Large intestine (tissue), 3 donors: Measurements from ENCODE around the gene BABAM2. TPM values are rescaled to one million over a fixed set of nuclear protein-coding genes. Genes with fewer than 3 reads are reported as not detected.

Source experiments
- DNase-seq, 2 donors: peaks; one replicate each; pipeline versions ENCODE4 v3.0.0 to v3.0.0-alpha.2; 2013
- H3K27ac ChIP-seq: one replicate; pipeline ENCODE4 v1.5.1; 2013; ENCODE audit warnings: low read length
- H3K27me3 ChIP-seq: 2 replicates; pipeline ENCODE4 v1.6.1; 2013; ENCODE audit warnings: low read length; ENCODE audit not compliant: control insufficient read depth, insufficient read depth
- H3K36me3 ChIP-seq: 2 replicates; pipeline ENCODE4 v1.6.1; 2013; ENCODE audit warnings: low read length; ENCODE audit not compliant: control insufficient read depth, insufficient read depth
- H3K4me1 ChIP-seq: one replicate; pipeline ENCODE4 v1.6.1; 2013; ENCODE audit warnings: low read length; ENCODE audit not compliant: control insufficient read depth, insufficient read depth
- H3K4me3 ChIP-seq: one replicate; pipeline ENCODE4 v1.5.1; 2013; ENCODE audit warnings: low read length
- H3K9me3 ChIP-seq: one replicate; pipeline ENCODE4 v1.6.1; 2013; ENCODE audit warnings: mild to moderate bottlenecking, low read depth, low read length, moderate library complexity; ENCODE audit not compliant: control insufficient read depth
- WGBS: methylation state at CpG from one replicate; pipeline ENCODE4 v1.1.5; 2013; ENCODE audit warnings: low lambda C conversion rate; ENCODE audit not compliant: insufficient coverage; 5-methylcytosine and 5-hydroxymethylcytosine counted together
- polyA plus RNA-seq: library from polyadenylated mRNA; unstranded; fragments of 120-200 nt; gene quantifications from one replicate; pipeline ENCODE4 v1.2.1, GENCODE V29; 2013

BABAM2 gene
- polyA plus RNA-seq, 1 donor, result 32.0 TPM

GRCh38 chr2:28083476-28083875 is 192.9 kb downstream of the BABAM2 start:
- H3K36me3 ChIP-seq, result no peaks in the 10 kb centered on the region
- H3K4me1 ChIP-seq, result peaks cover 13% of the 10 kb centered on the region
- no CpG with 5 or more reads among the region's 3 CpGs for WGBS
- no peak overlapping the region for H3K27ac ChIP-seq
- no peaks in the 10 kb centered on the region for H3K9me3 ChIP-seq
- no peak overlapping the region for H3K4me3 ChIP-seq
- DNase-seq, result no peak
- no peaks in the 10 kb centered on the region for H3K27me3 ChIP-seq

- no peak overlapping the region for H3K27ac ChIP-seq
- WGBS, result 29% methylated on average over 1 of the region's 4 CpGs
- DNase-seq, result no peak
- peaks cover 13% of the 10 kb centered on the region for H3K4me1 ChIP-seq
- no peaks in the 10 kb centered on the region for H3K36me3 ChIP-seq
- no peak overlapping the region for H3K4me3 ChIP-seq
- no peaks in the 10 kb centered on the region for H3K9me3 ChIP-seq
- no peaks in the 10 kb centered on the region for H3K27me3 ChIP-seq
Observed at GRCh38 chr2:28084564-28084963, 194.0 kb downstream of the BABAM2 start.

GRCh38 chr2:28085201-28085600 is 194.7 kb downstream of the BABAM2 start:
- H3K27me3 ChIP-seq, result no peaks in the 10 kb centered on the region
- DNase-seq, result no peak
- no peaks in the 10 kb centered on the region for H3K36me3 ChIP-seq
- no peak overlapping the region for H3K4me3 ChIP-seq
- no peaks in the 10 kb centered on the region for H3K9me3 ChIP-seq
- no CpG with 5 or more reads among the region's 2 CpGs for WGBS
- no peak overlapping the region for H3K27ac ChIP-seq
- peaks cover 13% of the 10 kb centered on the region for H3K4me1 ChIP-seq

- no peak overlapping the region for H3K27ac ChIP-seq
- H3K27me3 ChIP-seq, result no peaks in the 10 kb centered on the region
- 100% methylated on average over 1 of the region's 3 CpGs for WGBS
- H3K4me3 ChIP-seq, result no peak overlapping the region
- no peak for DNase-seq
- H3K4me1 ChIP-seq, result peaks cover 1% of the 10 kb centered on the region
- no peaks in the 10 kb centered on the region for H3K9me3 ChIP-seq
- no peaks in the 10 kb centered on the region for H3K36me3 ChIP-seq
Observed at GRCh38 chr2:28086611-28087010, 196.1 kb downstream of the BABAM2 start.

GRCh38 chr2:28088970-28089369 is 198.4 kb downstream of the BABAM2 start:
- Histone ChIP-seq H3K9me3 (peaks cover 2% of the 10 kb centered on the region), H3K27me3 (no peaks in the 10 kb centered on the region), H3K36me3 (no peaks in the 10 kb centered on the region), H3K27ac (no peak overlapping the region), H3K4me3 (no peak overlapping the region), H3K4me1 (no peaks in the 10 kb centered on the region)
- no peak for DNase-seq
- WGBS, result 89% methylated on average over 2 of the region's 4 CpGs

- DNase-seq, result peak; percentile 1 to 24
- peaks cover 2% of the 10 kb centered on the region for H3K9me3 ChIP-seq
- H3K4me1 ChIP-seq, result no peaks in the 10 kb centered on the region
- H3K4me3 ChIP-seq, result no peak overlapping the region
- H3K36me3 ChIP-seq, result no peaks in the 10 kb centered on the region
- H3K27ac ChIP-seq, result no peak overlapping the region
- 71% methylated on average over 1 of the region's 1 CpG for WGBS
- no peaks in the 10 kb centered on the region for H3K27me3 ChIP-seq
Observed at GRCh38 chr2:28089486-28089885, 199.0 kb downstream of the BABAM2 start.

- H3K27me3 ChIP-seq, result no peaks in the 10 kb centered on the region
- WGBS, result 100% methylated on average over 4 of the region's 4 CpGs
- H3K27ac ChIP-seq, result no peak overlapping the region
- H3K4me1 ChIP-seq, result no peaks in the 10 kb centered on the region
- no peak overlapping the region for H3K4me3 ChIP-seq
- H3K36me3 ChIP-seq, result no peaks in the 10 kb centered on the region
- DNase-seq, result no peak
- H3K9me3 ChIP-seq, result peaks cover 2% of the 10 kb centered on the region
Observed at GRCh38 chr2:28093308-28093707, 202.8 kb downstream of the BABAM2 start.

GRCh38 chr2:28093768-28094167 is 203.2 kb downstream of the BABAM2 start:
- WGBS, result 100% methylated on average over 2 of the region's 2 CpGs
- no peak for DNase-seq
- Histone ChIP-seq H3K27me3 (no peaks in the 10 kb centered on the region), H3K4me3 (no peak overlapping the region), H3K9me3 (peaks cover 2% of the 10 kb centered on the region), H3K36me3 (no peaks in the 10 kb centered on the region), H3K4me1 (no peaks in the 10 kb centered on the region), H3K27ac (no peak overlapping the region)

- H3K4me1 ChIP-seq, result no peaks in the 10 kb centered on the region
- 78% methylated on average over 1 of the region's 3 CpGs for WGBS
- no peaks in the 10 kb centered on the region for H3K36me3 ChIP-seq
- H3K27me3 ChIP-seq, result no peaks in the 10 kb centered on the region
- H3K9me3 ChIP-seq, result peaks cover 2% of the 10 kb centered on the region
- no peak overlapping the region for H3K4me3 ChIP-seq
- DNase-seq, result no peak
- H3K27ac ChIP-seq, result no peak overlapping the region
Observed at GRCh38 chr2:28094739-28095138, 204.2 kb downstream of the BABAM2 start.

- no CpG with 5 or more reads among the region's 2 CpGs for WGBS
- H3K4me1 ChIP-seq, result no peaks in the 10 kb centered on the region
- no peaks in the 10 kb centered on the region for H3K36me3 ChIP-seq
- no peak for DNase-seq
- no peak overlapping the region for H3K4me3 ChIP-seq
- H3K9me3 ChIP-seq, result peaks cover 2% of the 10 kb centered on the region
- H3K27me3 ChIP-seq, result no peaks in the 10 kb centered on the region
- no peak overlapping the region for H3K27ac ChIP-seq
Observed at GRCh38 chr2:28095622-28096021, 205.1 kb downstream of the BABAM2 start.

- no peak overlapping the region for H3K27ac ChIP-seq
- H3K36me3 ChIP-seq, result no peaks in the 10 kb centered on the region
- H3K4me3 ChIP-seq, result no peak overlapping the region
- H3K4me1 ChIP-seq, result no peaks in the 10 kb centered on the region
- peaks cover 2% of the 10 kb centered on the region for H3K9me3 ChIP-seq
- DNase-seq, result no peak
- H3K27me3 ChIP-seq, result no peaks in the 10 kb centered on the region
- 100% methylated on average over 1 of the region's 2 CpGs for WGBS
Observed at GRCh38 chr2:28096421-28096820, 205.9 kb downstream of the BABAM2 start.
